Stimulated activated naive CD8-positive, alpha-beta T cell treated with anti-CD3 and anti-CD28 coated beads, Interleukin-15, Interleukin-2, amounts not matched to agents 100 ng/mL and 50 ng/mL, for 24 hours (primary cell): Measurements from ENCODE around the gene MMRN1.

Experiments used
- H3K27ac Mint-ChIP-seq: one replicate; pipeline ENCODE4 v1.8.0; 2021; ENCODE audit warnings: mild to moderate bottlenecking, mixed read lengths
- H3K27me3 Mint-ChIP-seq: one replicate; pipeline ENCODE4 v1.8.0; 2021; ENCODE audit warnings: mixed read lengths
- H3K36me3 Mint-ChIP-seq: one replicate; pipeline ENCODE4 v1.8.0; 2021; ENCODE audit warnings: low read depth, mixed read lengths
- H3K4me1 Mint-ChIP-seq: one replicate; pipeline ENCODE4 v1.8.0; 2021; ENCODE audit warnings: low read depth, mixed read lengths
- H3K4me3 Mint-ChIP-seq: one replicate; pipeline ENCODE4 v1.8.0; 2021; ENCODE audit warnings: mild to moderate bottlenecking, mixed read lengths
- H3K9me3 Mint-ChIP-seq: one replicate; pipeline ENCODE4 v1.8.0; 2021; ENCODE audit warnings: mixed read lengths

Gene MMRN1

GRCh38 chr4:89998469-89999011, 103.9 kb downstream of the MMRN1 start:
- H3K9me3 Mint-ChIP-seq = no peaks in the 10 kb centered on the region
- H3K4me1 Mint-ChIP-seq = no peaks in the 10 kb centered on the region
- H3K27me3 Mint-ChIP-seq = peaks cover 14% of the 10 kb centered on the region
- H3K27ac Mint-ChIP-seq = no peak overlapping the region
- H3K36me3 Mint-ChIP-seq = no peaks in the 10 kb centered on the region
- H3K4me3 Mint-ChIP-seq = no peak overlapping the region

- H3K27me3 Mint-ChIP-seq = peaks cover 10% of the 10 kb centered on the region
- H3K9me3 Mint-ChIP-seq = no peaks in the 10 kb centered on the region
- no peaks in the 10 kb centered on the region for H3K36me3 Mint-ChIP-seq
- no peak overlapping the region for H3K27ac Mint-ChIP-seq
- no peak overlapping the region for H3K4me3 Mint-ChIP-seq
- no peaks in the 10 kb centered on the region for H3K4me1 Mint-ChIP-seq
Measured at GRCh38 chr4:90001023-90001422, 106.4 kb downstream of the MMRN1 start.

- Mint-ChIP-seq H3K27ac (no peak overlapping the region), H3K9me3 (no peaks in the 10 kb centered on the region), H3K4me1 (no peaks in the 10 kb centered on the region), H3K36me3 (no peaks in the 10 kb centered on the region), H3K4me3 (no peak overlapping the region), H3K27me3 (peaks cover 6% of the 10 kb centered on the region)
Measured at GRCh38 chr4:90002441-90003062, 107.9 kb downstream of the MMRN1 start.
